GM23338 (cell line): ENCODE data around the gene MRC2.

Experiments
- CREB1 ChIP-seq: fragments of 250-450 bp; sonication (Bioruptor Pico); IDR thresholded peaks from 2 replicates; pipeline ENCODE4 v1.5.0; 2020; ENCODE audit warnings: low read depth, mild to moderate bottlenecking, moderate library complexity
- EZH2 ChIP-seq: fragments of 200-600 bp; sonication (generic); IDR thresholded peaks from one replicate; pipeline ENCODE4 v1.8.0; 2017; ENCODE audit warnings: antibody characterized with exemption, mild to moderate bottlenecking, low read depth; ENCODE audit not compliant: unreplicated experiment
- EZH2phosphoT487 ChIP-seq: fragments of 200-600 bp; sonication (generic); IDR thresholded peaks from one replicate; pipeline ENCODE4 v1.8.1; 2018; ENCODE audit warnings: antibody characterized with exemption; ENCODE audit not compliant: unreplicated experiment
- JUNB ChIP-seq: IDR thresholded peaks from one replicate; pipeline ENCODE4 v1.6.1; 2016; ENCODE audit warnings: antibody characterized with exemption; ENCODE audit not compliant: unreplicated experiment
- NANOG ChIP-seq: IDR thresholded peaks from 2 replicates; pipeline ENCODE4 v1.6.1; 2016; ENCODE audit warnings: antibody characterized with exemption, borderline replicate concordance
- POLR2AphosphoS5 ChIP-seq: IDR thresholded peaks from 2 replicates; pipeline ENCODE4 v1.6.1; 2016; ENCODE audit warnings: antibody characterized with exemption, low read depth
- STAT1 ChIP-seq: IDR thresholded peaks from one replicate; pipeline ENCODE4 v1.6.1; 2016; ENCODE audit warnings: antibody characterized with exemption; ENCODE audit not compliant: unreplicated experiment
- ZNF114 ChIP-seq: fragments of 250-450 bp; sonication (Bioruptor Pico); IDR thresholded peaks from 2 replicates; pipeline ENCODE4 v1.5.0; 2020; ENCODE audit warnings: mild to moderate bottlenecking, moderate library complexity
- TF ChIP-seq, protein P1 (sequence below), 2 experiments: fragments of 200-600 bp in 1 of 2; sonication (generic) in 1 of 2; conservative IDR thresholded peaks; 2 replicates each; pipeline versions ENCODE4 v1.5.1 to v1.6.1; 2016 to 2017; ENCODE audit warnings: antibody characterized with exemption in 2 of 2, low read depth in 2 of 2, mild to moderate bottlenecking in 2 of 2, moderate library complexity in 1 of 2
- TF ChIP-seq, protein P2 (sequence below): IDR thresholded peaks from one replicate; pipeline ENCODE4 v1.6.1; 2018; ENCODE audit warnings: antibody characterized with exemption; ENCODE audit not compliant: unreplicated experiment

DNA sequence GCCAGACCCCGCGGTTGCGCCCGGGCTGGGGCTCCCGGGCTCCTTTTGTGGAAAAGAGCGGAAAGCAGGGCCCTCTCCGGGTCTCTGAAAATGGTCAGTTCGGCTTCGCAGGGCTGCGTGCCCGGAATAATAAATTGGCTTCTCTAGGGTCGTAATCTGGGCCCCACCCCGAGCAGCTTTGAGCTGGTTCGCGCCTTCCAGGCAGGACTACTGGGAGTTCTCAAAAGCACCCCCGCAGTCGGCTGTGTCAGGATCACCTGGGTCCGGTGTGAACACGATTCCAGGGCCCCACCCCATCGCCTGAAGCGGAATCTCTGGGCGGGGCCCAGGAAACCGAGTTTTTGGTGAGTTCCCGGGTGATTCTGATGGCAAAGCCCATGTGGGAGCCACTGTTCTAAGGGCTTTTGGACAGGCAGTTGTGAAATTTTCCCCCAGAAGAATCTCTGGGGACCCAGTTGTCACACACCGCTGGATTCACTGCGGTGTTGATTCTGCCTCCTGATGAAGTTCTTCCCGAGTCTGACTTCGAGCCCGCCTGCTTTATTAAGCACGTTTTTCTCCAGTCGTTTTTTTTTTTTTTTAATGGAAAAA lies 77.0 kb downstream of the MRC2 start:
- TF ChIP-seq, protein P1, sequence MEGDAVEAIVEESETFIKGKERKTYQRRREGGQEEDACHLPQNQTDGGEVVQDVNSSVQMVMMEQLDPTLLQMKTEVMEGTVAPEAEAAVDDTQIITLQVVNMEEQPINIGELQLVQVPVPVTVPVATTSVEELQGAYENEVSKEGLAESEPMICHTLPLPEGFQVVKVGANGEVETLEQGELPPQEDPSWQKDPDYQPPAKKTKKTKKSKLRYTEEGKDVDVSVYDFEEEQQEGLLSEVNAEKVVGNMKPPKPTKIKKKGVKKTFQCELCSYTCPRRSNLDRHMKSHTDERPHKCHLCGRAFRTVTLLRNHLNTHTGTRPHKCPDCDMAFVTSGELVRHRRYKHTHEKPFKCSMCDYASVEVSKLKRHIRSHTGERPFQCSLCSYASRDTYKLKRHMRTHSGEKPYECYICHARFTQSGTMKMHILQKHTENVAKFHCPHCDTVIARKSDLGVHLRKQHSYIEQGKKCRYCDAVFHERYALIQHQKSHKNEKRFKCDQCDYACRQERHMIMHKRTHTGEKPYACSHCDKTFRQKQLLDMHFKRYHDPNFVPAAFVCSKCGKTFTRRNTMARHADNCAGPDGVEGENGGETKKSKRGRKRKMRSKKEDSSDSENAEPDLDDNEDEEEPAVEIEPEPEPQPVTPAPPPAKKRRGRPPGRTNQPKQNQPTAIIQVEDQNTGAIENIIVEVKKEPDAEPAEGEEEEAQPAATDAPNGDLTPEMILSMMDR (conservative IDR thresholded peaks at IDR 0.05; ENCODE audit: low read depth in 2 of 2), result no peak
- TF ChIP-seq CREB1 (CRISPR knock-in tag), result no peak
- no peak for TF ChIP-seq EZH2phosphoT487
- TF ChIP-seq, protein P2, sequence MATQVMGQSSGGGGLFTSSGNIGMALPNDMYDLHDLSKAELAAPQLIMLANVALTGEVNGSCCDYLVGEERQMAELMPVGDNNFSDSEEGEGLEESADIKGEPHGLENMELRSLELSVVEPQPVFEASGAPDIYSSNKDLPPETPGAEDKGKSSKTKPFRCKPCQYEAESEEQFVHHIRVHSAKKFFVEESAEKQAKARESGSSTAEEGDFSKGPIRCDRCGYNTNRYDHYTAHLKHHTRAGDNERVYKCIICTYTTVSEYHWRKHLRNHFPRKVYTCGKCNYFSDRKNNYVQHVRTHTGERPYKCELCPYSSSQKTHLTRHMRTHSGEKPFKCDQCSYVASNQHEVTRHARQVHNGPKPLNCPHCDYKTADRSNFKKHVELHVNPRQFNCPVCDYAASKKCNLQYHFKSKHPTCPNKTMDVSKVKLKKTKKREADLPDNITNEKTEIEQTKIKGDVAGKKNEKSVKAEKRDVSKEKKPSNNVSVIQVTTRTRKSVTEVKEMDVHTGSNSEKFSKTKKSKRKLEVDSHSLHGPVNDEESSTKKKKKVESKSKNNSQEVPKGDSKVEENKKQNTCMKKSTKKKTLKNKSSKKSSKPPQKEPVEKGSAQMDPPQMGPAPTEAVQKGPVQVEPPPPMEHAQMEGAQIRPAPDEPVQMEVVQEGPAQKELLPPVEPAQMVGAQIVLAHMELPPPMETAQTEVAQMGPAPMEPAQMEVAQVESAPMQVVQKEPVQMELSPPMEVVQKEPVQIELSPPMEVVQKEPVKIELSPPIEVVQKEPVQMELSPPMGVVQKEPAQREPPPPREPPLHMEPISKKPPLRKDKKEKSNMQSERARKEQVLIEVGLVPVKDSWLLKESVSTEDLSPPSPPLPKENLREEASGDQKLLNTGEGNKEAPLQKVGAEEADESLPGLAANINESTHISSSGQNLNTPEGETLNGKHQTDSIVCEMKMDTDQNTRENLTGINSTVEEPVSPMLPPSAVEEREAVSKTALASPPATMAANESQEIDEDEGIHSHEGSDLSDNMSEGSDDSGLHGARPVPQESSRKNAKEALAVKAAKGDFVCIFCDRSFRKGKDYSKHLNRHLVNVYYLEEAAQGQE, result no peak
- TF ChIP-seq POLR2AphosphoS5, result no peak
- no peak for TF ChIP-seq EZH2
- no peak for TF ChIP-seq JUNB
- TF ChIP-seq STAT1, result no peak
- TF ChIP-seq ZNF114, result no peak
- no peak for TF ChIP-seq NANOG
